ENCODE measurements around the gene RETREG1.

DNA sequence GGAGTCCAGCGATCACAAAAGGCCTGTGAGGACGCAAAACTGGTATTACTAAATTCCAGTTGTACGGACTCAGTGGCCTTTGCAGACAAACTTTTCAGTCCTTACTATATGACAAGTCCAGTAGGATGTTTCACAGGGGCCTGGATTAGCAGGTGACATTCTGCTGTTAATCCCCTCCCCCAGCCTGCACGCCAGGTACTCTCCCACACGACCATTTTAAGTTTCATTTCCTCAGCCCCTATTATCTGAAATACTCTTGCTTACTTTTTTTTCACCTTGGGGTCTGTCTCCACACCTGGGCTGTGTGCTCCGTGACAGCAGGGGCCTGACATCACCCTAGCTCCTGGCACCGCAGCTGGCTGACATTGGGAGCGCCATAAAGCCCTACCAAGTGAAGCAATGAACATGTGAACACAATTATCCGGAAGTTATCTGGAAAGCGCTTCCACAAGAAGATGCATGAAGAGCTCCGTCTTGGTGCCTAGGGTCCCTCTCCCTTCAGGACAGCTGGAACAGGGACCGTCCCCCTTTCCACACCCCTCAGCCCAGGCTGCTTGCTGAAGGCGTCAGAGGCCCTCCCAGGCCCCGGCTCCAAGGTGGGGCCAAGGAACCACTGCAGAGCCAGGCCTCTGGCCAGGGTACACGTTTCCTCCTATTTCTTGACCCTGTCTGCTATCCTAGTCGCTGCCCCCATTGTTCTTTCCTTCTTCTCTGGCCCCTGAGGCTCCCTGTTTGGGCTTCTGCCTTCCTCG lies 111.5 kb downstream of the RETREG1 start:
- TF ChIP-seq POLR2AphosphoS5 (IDR thresholded peaks at IDR 0.05; ENCODE audit: borderline replicate concordance, low read depth, low read length) (no peak), EZH2 (IDR thresholded peaks at IDR 0.05) (no peak)
